ENCODE data around the gene SSH3. TPM values are rescaled to one million over a fixed set of nuclear protein-coding genes. Genes with fewer than 3 reads are reported as not detected.

SSH3 gene
- total and polyA plus RNA-seq, 3 experiments from 2014 or later, result 3.5 to 10.6 (median 8.4) TPM

DNA sequence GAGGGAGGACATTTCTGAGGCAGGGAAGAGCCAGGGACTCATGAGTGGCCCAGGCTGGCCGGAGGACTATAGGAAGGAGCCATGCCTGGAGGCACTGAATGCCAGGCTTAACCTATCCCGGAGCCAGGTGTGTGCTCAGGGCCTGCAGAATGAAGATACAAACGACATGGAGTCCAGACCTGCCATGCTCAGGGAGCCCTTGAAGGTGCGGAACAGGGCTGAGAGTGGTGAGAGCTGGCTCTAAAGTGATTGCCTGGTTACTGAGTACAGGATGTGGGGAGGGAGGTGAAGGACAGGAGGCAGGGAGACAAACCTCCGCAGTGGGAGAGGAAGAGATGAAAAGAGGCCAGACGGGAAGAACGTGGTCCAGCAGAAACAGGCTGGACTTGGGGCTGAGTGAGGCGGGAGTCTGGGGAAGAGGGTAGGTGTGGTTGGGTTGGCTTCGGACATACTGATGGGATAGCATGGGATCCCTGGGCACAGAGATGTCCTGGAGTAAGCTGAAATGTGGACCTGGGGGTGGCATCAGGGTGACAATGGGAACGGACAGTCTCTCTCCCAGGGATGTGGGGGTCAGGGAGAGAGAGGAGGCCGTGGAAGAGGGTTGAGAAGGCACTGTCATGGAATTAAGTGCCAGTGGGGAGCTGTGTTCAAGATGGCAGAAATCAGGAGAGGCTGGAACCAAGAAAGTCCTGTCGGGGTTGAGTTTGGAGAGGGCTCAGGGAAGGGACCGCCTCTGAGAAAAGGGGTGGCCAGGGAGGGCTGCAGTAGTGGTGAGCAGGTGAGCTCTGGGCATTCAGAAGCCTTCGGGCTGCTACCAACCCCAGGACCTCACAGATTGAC, 15.8 kb upstream of the SSH3 start:
- Histone ChIP-seq H3K27me3 (ENCODE audit: insufficient read depth, low read length, poor library complexity, severe bottlenecking) (no peaks in the 10 kb centered on the region), H3K4me1 (ENCODE audit: insufficient read depth, low read length) (peaks cover 72% of the 10 kb centered on the region), H3K36me3 (ENCODE audit: insufficient read depth, low read length) (peaks cover 30% of the 10 kb centered on the region), H3K27ac (ENCODE audit: low read depth, low read length) (peak overlapping the region; percentile 88), H3K9me3 (ENCODE audit: low read length) (no peaks in the 10 kb centered on the region), H3K4me3 (ENCODE audit: low read length) (peak overlapping the region; percentile 92)
- peak in 2 of 5 donors; percentile 57 to 60 for DNase-seq
- Mint-ChIP-seq H3K27ac (peak overlapping the region; percentile 86 to 100 (median 99)), H3K4me1 (peaks cover 40 to 68% (median 44%) of the 10 kb centered on the region in 3 donors), H3K27me3 (peaks cover 0 to 2% of the 10 kb centered on the region in 2 donors), H3K9me3 (no peaks in the 10 kb centered on the region), H3K36me3 (peaks cover 0 to 72% (median 4%) of the 10 kb centered on the region in 3 donors), H3K4me3 (peak overlapping the region; percentile 74 to 91 (median 76))
- ChIA-PET CTCF (interaction anchor here (0.9 to 9.5 kb wide), 13 partner anchors 9 to 177 kb away, joined by 3 to 114 read pairs (median 6); partner anchors contain the start of gene GRK2), POLR2A (interaction anchor here (1.1 to 15.0 kb wide), 8 partner anchors 8 to 117 kb away, joined by 3 to 283 read pairs (median 12); partner anchors contain the start of genes GRK2, SSH3 and TBC1D10C)

DNA sequence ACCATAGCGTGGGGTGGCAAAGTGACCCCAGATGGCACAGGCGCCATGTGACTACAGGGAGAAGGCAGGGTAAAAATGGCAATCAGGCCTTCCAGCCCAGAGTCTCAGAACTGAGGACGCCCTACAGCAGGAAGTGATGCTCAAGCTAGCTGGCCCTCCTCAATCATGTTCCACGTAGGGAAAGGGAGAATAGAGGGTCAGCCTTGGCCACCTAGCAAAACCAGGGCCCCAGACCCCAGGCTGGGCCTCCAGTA, 15.2 kb upstream of the SSH3 start:
- no peak for DNase-seq
- Mint-ChIP-seq H3K4me1 (peaks cover 45 to 72% (median 49%) of the 10 kb centered on the region in 3 donors), H3K4me3 (peak overlapping the region; percentile 74 to 91 (median 76)), H3K9me3 (no peaks in the 10 kb centered on the region), H3K27ac (peak overlapping the region; percentile 86 to 100 (median 99)), H3K27me3 (peaks cover 0 to 2% of the 10 kb centered on the region in 2 donors), H3K36me3 (peaks cover 0 to 72% (median 6%) of the 10 kb centered on the region in 3 donors)
- Histone ChIP-seq H3K36me3 (ENCODE audit: insufficient read depth, low read length) (peaks cover 24% of the 10 kb centered on the region), H3K4me3 (ENCODE audit: low read length) (peak overlapping the region; percentile 92), H3K9me3 (ENCODE audit: low read length) (no peaks in the 10 kb centered on the region), H3K27me3 (ENCODE audit: insufficient read depth, low read length, poor library complexity, severe bottlenecking) (no peaks in the 10 kb centered on the region), H3K27ac (ENCODE audit: low read depth, low read length) (peak overlapping the region; percentile 88), H3K4me1 (ENCODE audit: insufficient read depth, low read length) (peaks cover 72% of the 10 kb centered on the region)
- ChIA-PET CTCF (interaction anchor here (0.9 to 9.5 kb wide), 11 partner anchors 10 to 176 kb away, joined by 3 to 114 read pairs (median 7); partner anchors contain the start of gene GRK2), POLR2A (interaction anchor here (1.1 to 15.0 kb wide), 9 partner anchors 8 to 116 kb away, joined by 3 to 283 read pairs (median 6); partner anchors contain the start of genes GRK2, PPP1CA, SSH3 and TBC1D10C)

DNA sequence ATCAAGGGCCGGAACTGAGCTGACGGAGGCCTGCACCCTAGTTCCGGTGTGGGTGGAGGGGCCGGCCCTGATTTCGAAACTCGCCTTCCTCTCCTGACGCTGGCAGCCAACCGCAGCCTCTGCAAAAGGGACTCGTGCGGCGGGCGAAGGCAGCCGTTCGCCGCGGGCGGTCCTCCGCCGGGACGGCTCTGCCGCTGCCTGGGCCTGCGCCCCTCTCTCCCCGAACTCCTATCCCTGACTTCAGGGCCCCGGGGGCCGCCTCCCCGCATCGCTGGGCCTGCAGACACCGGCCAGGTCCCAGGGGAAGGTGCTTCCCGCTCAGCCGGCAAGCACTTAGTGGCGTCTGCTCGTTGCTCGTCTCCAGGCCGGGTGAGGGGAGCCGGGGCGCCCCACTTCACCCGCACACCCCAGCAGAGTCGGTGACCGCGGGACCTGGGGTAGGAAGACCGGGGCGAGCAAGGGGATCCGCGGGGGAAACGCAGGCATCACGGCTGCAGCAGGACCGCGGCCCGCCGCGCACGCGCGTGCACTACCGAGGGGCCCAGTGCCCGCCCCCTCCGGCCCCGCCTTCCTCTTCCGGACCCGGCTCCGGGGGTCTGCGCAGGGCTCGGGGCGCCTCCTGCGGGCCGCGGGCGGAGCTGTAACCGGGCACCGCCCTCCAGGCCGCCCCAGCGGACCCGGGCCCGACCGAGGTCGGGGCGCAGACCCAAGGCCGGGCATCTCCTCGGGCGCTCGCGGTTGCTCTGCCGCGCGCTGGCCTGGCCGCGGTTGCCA, 14.7 kb upstream of the SSH3 start:
- Histone ChIP-seq H3K36me3 (ENCODE audit: insufficient read depth, low read length) (peaks cover 19% of the 10 kb centered on the region), H3K27me3 (ENCODE audit: insufficient read depth, low read length, poor library complexity, severe bottlenecking) (no peaks in the 10 kb centered on the region), H3K4me3 (ENCODE audit: low read length) (peak overlapping the region; percentile 92), H3K27ac (ENCODE audit: low read depth, low read length) (peak overlapping the region; percentile 88), H3K4me1 (ENCODE audit: insufficient read depth, low read length) (peaks cover 71% of the 10 kb centered on the region), H3K9me3 (ENCODE audit: low read length) (no peaks in the 10 kb centered on the region)
- Mint-ChIP-seq H3K27ac (peak overlapping the region; percentile 86 to 100 (median 99)), H3K4me3 (peak overlapping the region; percentile 74 to 91 (median 76)), H3K4me1 (peaks cover 50 to 75% (median 51%) of the 10 kb centered on the region in 3 donors), H3K36me3 (peaks cover 0 to 68% (median 6%) of the 10 kb centered on the region in 3 donors), H3K9me3 (no peaks in the 10 kb centered on the region), H3K27me3 (peaks cover 0 to 2% of the 10 kb centered on the region in 2 donors)
- POLR2A ChIA-PET, result interaction anchor here (1.0 to 15.0 kb wide), 13 partner anchors 9 to 115 kb away, joined by 3 to 283 read pairs (median 5); partner anchors contain the start of genes GRK2, POLD4, PPP1CA and SSH3
- DNase-seq, result peak; percentile 86 to 94 (median 91)
- CTCF ChIA-PET, result interaction anchor here (0.7 to 9.5 kb wide), 19 partner anchors 10 to 176 kb away, joined by 3 to 114 read pairs (median 4); partner anchors contain the start of genes GRK2, PPP1CA and PTPRCAP

DNA sequence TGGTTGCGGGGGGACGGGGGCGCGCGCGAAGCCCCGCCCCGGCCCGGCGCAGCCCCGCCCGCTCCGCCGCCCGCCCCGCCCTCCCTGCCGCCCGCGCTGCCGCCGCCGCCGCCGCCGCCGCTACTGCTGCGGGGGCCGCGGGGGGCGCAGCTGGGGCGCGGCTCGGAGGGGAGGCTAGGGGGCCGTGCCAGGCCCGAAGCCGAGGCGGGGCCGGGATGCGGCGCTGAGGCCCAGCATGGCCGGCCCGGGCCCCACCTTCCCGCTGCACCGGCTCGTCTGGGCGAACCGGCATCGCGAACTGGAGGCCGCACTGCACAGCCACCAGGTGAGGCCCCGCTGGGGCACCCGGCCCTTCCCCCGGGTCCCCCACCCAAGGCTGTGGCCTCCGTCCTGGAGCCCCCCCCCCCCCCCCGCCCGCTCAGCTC, 14.1 kb upstream of the SSH3 start, which contains the start of gene ANKRD13D:
ANKRD13D (plus strand) TSS at position 78 of the 425 bp plus-strand sequence; CDS start at position 236, 158 bp downstream.
- peak in 1 of 5 donors; percentile 56 for DNase-seq
- H3K4me1 Mint-ChIP-seq, result peaks cover 56 to 78% (median 56%) of the 10 kb centered on the region in 3 donors
- Histone ChIP-seq H3K27ac (ENCODE audit: low read depth, low read length) (peak within 1 kb of the TSS; percentile 88), H3K27me3 (ENCODE audit: insufficient read depth, low read length, poor library complexity, severe bottlenecking) (no peaks in the 10 kb centered on the region), H3K9me3 (ENCODE audit: low read length) (no peaks in the 10 kb centered on the region), H3K36me3 (ENCODE audit: insufficient read depth, low read length) (peaks cover 13% of the 10 kb centered on the region), H3K4me3 (ENCODE audit: low read length) (peak within 1 kb of the TSS; percentile 92), H3K4me1 (ENCODE audit: insufficient read depth, low read length) (peaks cover 77% of the 10 kb centered on the region)
- peaks cover 3 to 67% (median 11%) of the 10 kb centered on the region in 3 donors for H3K36me3 Mint-ChIP-seq
- H3K4me3 Mint-ChIP-seq, result peak within 1 kb of the TSS; percentile 86 to 95 (median 88)
- no peaks in the 10 kb centered on the region for H3K9me3 Mint-ChIP-seq
- peaks cover 0 to 2% of the 10 kb centered on the region in 2 donors for H3K27me3 Mint-ChIP-seq
- ChIA-PET CTCF (interaction anchor here (0.7 to 9.5 kb wide), 15 partner anchors 9 to 175 kb away, joined by 3 to 114 read pairs (median 5); partner anchors contain the start of genes GRK2, PPP1CA and PTPRCAP), POLR2A (interaction anchor here (0.6 to 15.0 kb wide), 11 partner anchors 14 to 113 kb away, joined by 3 to 283 read pairs (median 6); partner anchors contain the start of genes GRK2, POLD4, PPP1CA and SSH3)
- H3K27ac Mint-ChIP-seq, result peak within 1 kb of the TSS; percentile 86 to 100 (median 99)

DNA sequence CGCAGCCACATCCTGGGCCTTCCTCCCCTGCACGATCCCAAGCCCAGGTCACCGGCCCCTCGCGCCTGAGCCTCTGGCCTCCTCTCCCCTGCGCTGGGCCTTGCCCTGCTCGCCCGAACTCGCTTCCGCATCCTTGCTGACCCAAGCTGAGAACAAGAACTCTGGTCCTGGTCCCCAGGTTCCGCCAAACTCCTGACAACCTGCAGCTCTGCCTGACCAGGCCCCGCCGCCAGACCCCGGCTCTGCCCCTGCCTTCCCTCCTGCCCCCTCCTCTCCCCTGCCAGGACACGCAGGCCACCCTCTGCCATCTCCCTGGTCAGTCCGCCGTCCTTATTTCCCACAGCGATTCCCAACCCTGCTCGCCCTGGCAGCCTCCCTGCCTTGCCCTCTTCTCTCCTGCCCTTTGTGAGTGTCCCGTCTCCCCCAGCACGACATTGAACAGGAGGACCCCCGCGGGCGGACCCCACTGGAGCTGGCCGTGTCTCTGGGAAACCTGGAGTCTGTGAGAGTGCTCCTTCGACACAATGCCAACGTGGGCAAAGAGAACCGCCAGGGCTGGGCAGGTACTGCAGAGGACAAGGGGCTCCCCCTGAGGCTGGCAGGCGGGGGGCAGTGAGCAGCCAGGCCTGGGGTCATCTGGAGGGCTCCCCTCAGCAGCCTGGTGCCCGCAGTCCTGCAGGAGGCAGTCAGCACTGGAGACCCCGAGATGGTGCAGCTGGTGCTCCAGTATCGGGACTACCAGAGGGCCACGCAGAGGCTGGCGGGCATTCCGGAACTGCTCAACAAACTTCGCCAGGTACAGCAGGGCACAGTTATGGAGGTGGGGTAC, 13.5 kb upstream of the SSH3 start:
- CTCF ChIA-PET, result interaction anchor here (0.8 to 9.5 kb wide), 11 partner anchors 9 to 112 kb away, joined by 3 to 114 read pairs (median 4); partner anchors contain the start of genes GRK2 and PPP1CA
- H3K36me3 Mint-ChIP-seq, result peaks cover 5 to 62% (median 11%) of the 10 kb centered on the region in 3 donors
- DNase-seq, result no peak
- Histone ChIP-seq H3K36me3 (ENCODE audit: insufficient read depth, low read length) (peaks cover 12% of the 10 kb centered on the region), H3K9me3 (ENCODE audit: low read length) (no peaks in the 10 kb centered on the region), H3K27me3 (ENCODE audit: insufficient read depth, low read length, poor library complexity, severe bottlenecking) (no peaks in the 10 kb centered on the region), H3K27ac (ENCODE audit: low read depth, low read length) (peak overlapping the region; percentile 76), H3K4me1 (ENCODE audit: insufficient read depth, low read length) (peaks cover 81% of the 10 kb centered on the region), H3K4me3 (ENCODE audit: low read length) (peak overlapping the region; percentile 66)
- H3K9me3 Mint-ChIP-seq, result peaks cover 0 to under 1% (median 0%) of the 10 kb centered on the region in 5 donors
- peaks cover 54 to 81% (median 56%) of the 10 kb centered on the region in 3 donors for H3K4me1 Mint-ChIP-seq
- POLR2A ChIA-PET, result interaction anchor here (0.6 to 15.0 kb wide), 7 partner anchors 14 to 40 kb away, joined by 3 to 283 read pairs (median 6); partner anchors contain the start of genes GRK2 and SSH3
- peak overlapping the region; percentile 86 to 95 (median 88) for H3K4me3 Mint-ChIP-seq
- H3K27ac Mint-ChIP-seq, result peak overlapping the region; percentile 81 to 94 (median 91)
- H3K27me3 Mint-ChIP-seq, result peaks cover 0 to 2% of the 10 kb centered on the region in 2 donors

DNA sequence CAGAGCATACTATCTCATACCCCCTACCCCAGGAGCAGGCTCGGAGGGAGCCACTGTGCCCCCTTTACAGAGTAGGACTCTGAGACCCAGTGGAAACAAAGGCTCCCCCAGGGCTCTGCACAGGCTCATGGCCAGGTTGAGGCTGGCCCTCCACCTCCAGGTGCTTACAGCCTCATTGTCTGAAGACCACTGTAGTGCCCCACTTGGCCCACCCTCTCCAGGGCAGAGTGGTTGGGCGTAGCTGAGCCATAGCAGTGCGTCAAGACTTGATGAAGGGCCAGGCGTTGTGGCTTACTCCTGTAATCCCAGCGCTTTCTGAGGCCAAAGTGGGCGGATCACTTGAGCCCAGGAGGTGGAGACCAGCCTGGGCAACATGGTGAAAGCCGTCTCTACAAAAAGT, 12.5 kb upstream of the SSH3 start:
- H3K27ac ChIP-seq (ENCODE audit: low read depth, low read length), result no peak overlapping the region
- peaks cover 53 to 76% (median 54%) of the 10 kb centered on the region in 3 donors for H3K4me1 Mint-ChIP-seq
- peaks cover 13 to 60% (median 14%) of the 10 kb centered on the region in 3 donors for H3K36me3 Mint-ChIP-seq
- no peak for DNase-seq
- H3K27me3 ChIP-seq (ENCODE audit: insufficient read depth, low read length, poor library complexity, severe bottlenecking), result no peaks in the 10 kb centered on the region
- POLR2A ChIA-PET, result interaction anchor here (1.2 to 15.0 kb wide), 4 partner anchors 12 to 26 kb away, joined by 4 to 283 read pairs (median 24); partner anchors contain the start of genes GRK2 and SSH3
- peaks cover 12% of the 10 kb centered on the region for H3K36me3 ChIP-seq (ENCODE audit: insufficient read depth, low read length)
- H3K9me3 ChIP-seq (ENCODE audit: low read length), result peaks cover 2% of the 10 kb centered on the region
- H3K27ac Mint-ChIP-seq, result peak overlapping the region in 7 of 8 donors; percentile 52 to 93 (median 68)
- H3K4me3 Mint-ChIP-seq, result peak overlapping the region; percentile 39 to 95 (median 86)
- no peak overlapping the region for H3K4me3 ChIP-seq (ENCODE audit: low read length)
- CTCF ChIA-PET, result interaction anchor here (0.6 to 9.5 kb wide), 5 partner anchors 21 to 29 kb away, joined by 3 to 114 read pairs (median 5); partner anchors contain the start of gene GRK2
- H3K9me3 Mint-ChIP-seq, result peaks cover 0 to 5% (median under 1%) of the 10 kb centered on the region in 5 donors
- H3K27me3 Mint-ChIP-seq, result peaks cover 0 to 2% of the 10 kb centered on the region in 2 donors
- H3K4me1 ChIP-seq (ENCODE audit: insufficient read depth, low read length), result peaks cover 72% of the 10 kb centered on the region

Measured in CD8-positive, alpha-beta memory T cell (primary cell).